HEK293T (cell line): ENCODE measurements around the gene PSAT1.

Experiments
- CTCF ChIA-PET: fragments of 350-600 bp; formaldehyde crosslinking; extraction: SDS; loops from one replicate; lab custom pipeline; 2021; ENCODE audit warnings: antibody characterized with exemption, inconsistent platforms; lab: Yijun Ruan, JAX
- POLR2A ChIA-PET: fragments of 350-600 bp; formaldehyde crosslinking; extraction: SDS; loops from one replicate; lab custom pipeline; 2020; ENCODE audit warnings: antibody characterized with exemption, inconsistent platforms; lab: Yijun Ruan, JAX
- DNase-seq: peaks from one replicate; pipeline ENCODE4 v3.0.0; 2012; ENCODE audit warnings: mixed read lengths; ENCODE audit errors: extremely low spot score
- ARNT ChIP-seq: fragments of 450-650 bp; IDR thresholded peaks from 2 replicates; pipeline ENCODE4 v1.6.1; 2017; ENCODE audit warnings: mild to moderate bottlenecking
- BHLHE40 ChIP-seq: fragments of 450-650 bp; IDR thresholded peaks from 2 replicates; pipeline ENCODE4 v1.6.1; 2016; ENCODE audit warnings: mild to moderate bottlenecking, moderate library complexity, borderline replicate concordance
- CTBP1 ChIP-seq: fragments of 450-650 bp; IDR thresholded peaks from 2 replicates; pipeline ENCODE4 v1.6.1; 2016; ENCODE audit warnings: borderline replicate concordance
- ELF4 ChIP-seq: fragments of 450-650 bp; IDR thresholded peaks from 2 replicates; pipeline ENCODE4 v1.6.1; 2017; ENCODE audit warnings: antibody characterized with exemption
- FOXA1 ChIP-seq: fragments of 450-650 bp; IDR thresholded peaks from 2 replicates; pipeline ENCODE4 v1.6.1; 2016; ENCODE audit warnings: mild to moderate bottlenecking
- FOXK2 ChIP-seq: fragments of 450-650 bp; IDR thresholded peaks from 2 replicates; pipeline ENCODE4 v1.6.1; 2016; ENCODE audit warnings: mild to moderate bottlenecking
- FOXM1 ChIP-seq: fragments of 450-650 bp; IDR thresholded peaks from 2 replicates; pipeline ENCODE4 v1.6.1; 2017; ENCODE audit warnings: mild to moderate bottlenecking, borderline replicate concordance
- HDGF ChIP-seq: fragments of 450-650 bp; IDR thresholded peaks from 2 replicates; pipeline ENCODE4 v1.6.1; 2017; ENCODE audit warnings: antibody characterized with exemption, borderline replicate concordance
- L3MBTL2 ChIP-seq: fragments of 450-650 bp; conservative IDR thresholded peaks from 2 replicates; pipeline ENCODE4 v1.6.1; 2016; ENCODE audit warnings: mild to moderate bottlenecking
- LEF1 ChIP-seq: fragments of 450-650 bp; IDR thresholded peaks from 2 replicates; pipeline ENCODE4 v1.6.1; 2017; ENCODE audit warnings: mild to moderate bottlenecking, borderline replicate concordance
- NFRKB ChIP-seq: fragments of 450-650 bp; IDR thresholded peaks from 2 replicates; pipeline ENCODE4 v1.6.1; 2016; ENCODE audit warnings: mild to moderate bottlenecking, moderate library complexity
- PKNOX1 ChIP-seq: fragments of 450-650 bp; IDR thresholded peaks from 2 replicates; pipeline ENCODE4 v1.6.1; 2016
- SP1 ChIP-seq: fragments of 450-650 bp; IDR thresholded peaks from 2 replicates; pipeline ENCODE4 v1.6.1; 2017
- SUZ12 ChIP-seq: fragments of 450-650 bp; IDR thresholded peaks from 2 replicates; pipeline ENCODE4 v1.6.1; 2016; ENCODE audit warnings: mild to moderate bottlenecking
- TARDBP ChIP-seq: fragments of 450-650 bp; IDR thresholded peaks from 2 replicates; pipeline ENCODE4 v1.6.1; 2016
- ZNF384 ChIP-seq: fragments of 450-650 bp; IDR thresholded peaks from 2 replicates; pipeline ENCODE4 v1.6.1; 2016

Gene PSAT1

DNA sequence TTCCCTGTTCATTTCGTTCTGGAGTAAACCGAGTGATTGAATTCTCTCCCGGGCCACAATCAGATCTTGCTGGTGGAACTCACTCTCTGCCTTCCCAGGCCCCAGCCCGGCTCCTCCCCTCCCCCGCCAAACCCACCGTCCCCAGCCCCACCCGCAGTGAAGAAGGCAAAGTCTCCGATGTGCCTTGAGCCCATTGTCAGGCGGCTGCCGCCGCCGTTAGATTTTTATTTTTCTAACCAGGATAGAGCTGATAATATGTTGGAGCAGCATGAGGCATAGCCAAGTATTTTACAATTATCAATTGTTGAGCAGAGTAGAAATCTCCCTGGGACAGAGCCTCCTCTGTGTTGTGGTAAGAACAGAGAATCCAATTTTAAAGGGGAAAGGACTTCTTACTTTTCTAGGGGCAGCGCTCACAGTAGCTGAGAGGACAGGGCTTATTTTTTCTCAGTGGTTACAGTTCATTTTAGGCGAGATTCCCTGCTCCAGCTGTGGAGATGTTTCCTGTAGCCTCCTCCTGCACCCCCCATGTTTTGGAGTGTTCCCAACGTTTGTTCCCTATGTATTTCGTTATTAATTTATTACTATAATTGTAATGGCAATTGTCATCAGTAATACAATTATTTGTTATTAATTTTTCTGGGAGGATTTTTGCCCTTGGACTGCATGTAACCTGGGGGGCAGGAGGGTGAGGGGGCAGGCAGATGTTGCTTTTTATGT is 1.3 kb downstream of the PSAT1 start:
- TF ChIP-seq ARNT, result no peak
- no peak for TF ChIP-seq L3MBTL2
- TF ChIP-seq TARDBP, result no peak
- TF ChIP-seq LEF1, result no peak
- TF ChIP-seq HDGF, result no peak
- TF ChIP-seq PKNOX1, result no peak
- TF ChIP-seq CTBP1, result no peak
- TF ChIP-seq FOXM1, result no peak
- TF ChIP-seq NFRKB, result no peak
- no peak for TF ChIP-seq SP1
- no peak for TF ChIP-seq BHLHE40
- TF ChIP-seq ELF4, result no peak
- peak; percentile 55 for DNase-seq
- CTCF ChIA-PET, result interaction anchor here (1.1 kb wide), 1 partner anchor 68 kb away, joined by 3 read pairs; no protein-coding TSS in a partner anchor
- POLR2A ChIA-PET, result interaction anchor here (0.8 to 2.3 kb wide), 7 partner anchors 14 to 65 kb away, joined by 3 to 20 read pairs (median 7); no protein-coding TSS in a partner anchor

- no peak for TF ChIP-seq TARDBP
- no peak for TF ChIP-seq SP1
- TF ChIP-seq ZNF384, result no peak
- no peak for TF ChIP-seq SUZ12
- TF ChIP-seq HDGF, result no peak
- TF ChIP-seq ELF4, result no peak
- TF ChIP-seq PKNOX1, result no peak
- no peak for TF ChIP-seq FOXA1
- TF ChIP-seq BHLHE40, result no peak
- no peak for TF ChIP-seq LEF1
- no peak for TF ChIP-seq NFRKB
- TF ChIP-seq CTBP1, result no peak
- TF ChIP-seq FOXM1, result no peak
- no peak for TF ChIP-seq FOXK2
- no peak for TF ChIP-seq ARNT
- no peak for TF ChIP-seq L3MBTL2
- ChIA-PET CTCF (no interaction called here), POLR2A (no interaction called here)
- no peak for DNase-seq
These were observed 3.3 kb downstream of the PSAT1 start for GRCh38 chr9:78300209-78300608.

- TF ChIP-seq SUZ12 (no peak), CTBP1 (no peak), PKNOX1 (no peak), ARNT (no peak), TARDBP (no peak), FOXM1 (no peak), SP1 (no peak), ELF4 (no peak), NFRKB (no peak), FOXK2 (no peak), ZNF384 (no peak), FOXA1 (no peak), BHLHE40 (no peak), LEF1 (no peak)
- ChIA-PET CTCF (no interaction called here), POLR2A (no interaction called here)
- DNase-seq, result no peak
These were observed 4.5 kb downstream of the PSAT1 start for GRCh38 chr9:78301466-78301865.

- TF ChIP-seq NFRKB (no peak), SUZ12 (no peak), CTBP1 (no peak), BHLHE40 (no peak), ZNF384 (no peak), FOXK2 (no peak), ELF4 (no peak), FOXM1 (no peak), L3MBTL2 (no peak), SP1 (no peak), LEF1 (no peak), PKNOX1 (no peak), ARNT (no peak)
- no peak for DNase-seq
- ChIA-PET POLR2A (no interaction called here), CTCF (no interaction called here)
These were observed 6.6 kb downstream of the PSAT1 start for GRCh38 chr9:78303377-78304062.

DNA sequence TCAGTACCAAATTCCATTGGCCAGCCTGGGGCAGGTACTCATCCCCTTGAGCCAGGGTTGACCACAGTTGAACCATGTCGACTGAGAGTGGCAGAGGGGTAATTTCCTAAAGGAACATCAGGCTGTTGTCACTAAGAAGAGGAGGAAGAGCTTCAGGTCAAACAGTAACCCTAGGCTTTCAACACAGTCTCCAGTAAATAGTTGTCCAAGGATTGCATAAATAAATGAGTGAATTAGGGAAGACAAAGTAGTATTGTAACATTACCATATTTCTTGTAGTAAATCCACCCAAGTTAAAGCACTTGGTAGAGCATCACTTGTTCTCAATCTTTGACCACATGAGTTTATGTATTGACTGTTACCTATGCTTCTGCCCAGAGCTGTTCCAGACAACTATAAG is 7.4 kb downstream of the PSAT1 start:
- POLR2A ChIA-PET, result interaction anchor here (1.6 kb wide), 1 partner anchor 8 kb away, joined by 3 read pairs; no protein-coding TSS in a partner anchor
- TF ChIP-seq FOXK2 (no peak), LEF1 (no peak), CTBP1 (no peak), HDGF (no peak), BHLHE40 (no peak)
- CTCF ChIA-PET, result interaction anchor here (0.6 kb wide), 1 partner anchor 62 kb away, joined by 3 read pairs; no protein-coding TSS in a partner anchor

More for the DNA sequence above, 7.4 kb downstream of the PSAT1 start:
- DNase-seq, result no peak
